HCT116 (cell line): ENCODE measurements around the gene ARCN1. TPM values are rescaled to one million over a fixed set of nuclear protein-coding genes. Genes with fewer than 3 reads are reported as not detected.

ENCODE experiments used
- ATAC-seq: fragments of 200-7000 bp; cut with Tn5 transposase; 2 replicates; pipeline ENCODE4 v1.9.1; 2020; ENCODE audit warnings: mild to moderate bottlenecking, moderate library complexity
- BruUV-seq: library from RNA; stranded (reverse); fragments of 400-500 nt; replicated peaks from 2 replicates; lab custom pipeline; 2021; lab: Mats Ljungman, UMichigan
- CTCF ChIA-PET: fragments of 300-600 bp; sonication (Branson Sonifier 250); formaldehyde crosslinking; loops from one replicate; lab custom pipeline; 2021; ENCODE audit warnings: antibody characterized with exemption; lab: Charles Lee
- POLR2A ChIA-PET: fragments of 300-600, 350-600 bp; sonication (Branson Sonifier 250); formaldehyde crosslinking; loops from one replicate; lab custom pipeline; 2021; ENCODE audit warnings: antibody characterized with exemption; lab: Charles Lee
- RAD21 ChIA-PET, 2 experiments: fragments of 300-600 bp; sonication (Branson Sonifier 250); formaldehyde crosslinking; loops; one replicate each; lab custom pipeline; 2023; ENCODE audit warnings: low total read pairs in 2 of 2; ENCODE audit not compliant: uncharacterized antibody in 2 of 2, unreplicated experiment in 2 of 2, low non-redundant PET in 1 of 2; lab: Charles Lee
- DNase-seq: peaks from one replicate; pipeline ENCODE4 v3.0.0-alpha.2; 2010; ENCODE audit warnings: low read depth, low spot score
- H2AFZ ChIP-seq: fragments of 200-600 bp; shearing (Covaris generic), sonication (generic); 2 replicates; pipeline ENCODE4 v1.6.1; 2017; ENCODE audit warnings: low read depth, mixed run types, mixed read lengths, antibody characterized with exemption, low read length; ENCODE audit not compliant: poor library complexity, severe bottlenecking
- H3K27ac ChIP-seq: 2 replicates; pipeline ENCODE4 v1.5.1; 2012; ENCODE audit warnings: low read depth, low read length
- H3K27me3 ChIP-seq: fragments of 200-600 bp; sonication (generic); 2 replicates; pipeline ENCODE4 v1.6.1; 2016; ENCODE audit warnings: mixed run types, low read length, mixed read lengths; ENCODE audit not compliant: insufficient read depth
- H3K36me3 ChIP-seq, 2 experiments: fragments of 200-500 bp in 1 of 2; fragments of 200-600 bp in 1 of 2; sonication (Bioruptor generic) in 1 of 2; sonication (generic) in 1 of 2; 2 replicates each; pipeline versions ENCODE4 v1.5.1 to v1.6.1; 2014 to 2016; ENCODE audit warnings: low read length in 2 of 2, inconsistent platforms in 1 of 2, mixed read lengths in 1 of 2, mixed run types in 1 of 2; ENCODE audit not compliant: insufficient read depth in 2 of 2, control insufficient read depth in 1 of 2
- H3K4me1 ChIP-seq, 2 experiments: fragments of 200-600 bp in 1 of 2; sonication (generic) in 1 of 2; 2 replicates each; pipeline versions ENCODE4 v1.5.1 to v1.6.1; 2012 to 2017; ENCODE audit warnings: low read length in 2 of 2, inconsistent platforms in 1 of 2, mild to moderate bottlenecking in 1 of 2, mixed read lengths in 1 of 2, mixed run types in 1 of 2, moderate library complexity in 1 of 2; ENCODE audit not compliant: insufficient read depth in 2 of 2, control insufficient read depth in 1 of 2
- H3K4me2 ChIP-seq: fragments of 200-600 bp; sonication (generic); 2 replicates; pipeline ENCODE4 v1.6.1; 2017; ENCODE audit warnings: mixed run types, low read length, mixed read lengths
- H3K4me3 ChIP-seq, 2 experiments: fragments of 200-600 bp in 1 of 2; sonication (generic) in 1 of 2; replicated peaks in 1 of 2; 2 replicates each; pipeline ENCODE4 v1.5.1; 2011 to 2016; ENCODE audit warnings: low read length in 2 of 2, control low read depth in 1 of 2, low read depth in 1 of 2, mild to moderate bottlenecking in 1 of 2, mixed read lengths in 1 of 2, mixed run types in 1 of 2
- H3K79me2 ChIP-seq: fragments of 200-600 bp; sonication (generic); 2 replicates; pipeline ENCODE4 v1.6.1; 2017; ENCODE audit warnings: mild to moderate bottlenecking, mixed run types, low read length, moderate library complexity, mixed read lengths; ENCODE audit not compliant: insufficient read depth
- H3K9ac ChIP-seq: fragments of 200-600 bp; sonication (generic); 2 replicates; pipeline ENCODE4 v1.6.1; 2016; ENCODE audit warnings: low read length, mixed read lengths
- H3K9me2 ChIP-seq: fragments of 200-600 bp; sonication (generic), shearing (Covaris generic); 2 replicates; pipeline ENCODE4 v1.6.1; 2017; ENCODE audit warnings: mixed run types, mild to moderate bottlenecking, moderate library complexity; ENCODE audit not compliant: insufficient read depth
- H3K9me3 ChIP-seq, 2 experiments: fragments of 200-500 bp in 1 of 2; fragments of 200-600 bp in 1 of 2; sonication (Bioruptor generic) in 1 of 2; sonication (generic) in 1 of 2; 2 replicates each; pipeline ENCODE4 v1.6.1; 2014 to 2017; ENCODE audit warnings: low read length in 2 of 2, mixed read lengths in 2 of 2, inconsistent platforms in 1 of 2, low read depth in 1 of 2, mild to moderate bottlenecking in 1 of 2, mixed run types in 1 of 2, moderate library complexity in 1 of 2; ENCODE audit not compliant: control insufficient read depth in 1 of 2, insufficient read depth in 1 of 2
- H4K20me1 ChIP-seq: fragments of 200-600 bp; sonication (generic), shearing (Covaris generic); 2 replicates; pipeline ENCODE4 v1.6.1; 2017; ENCODE audit warnings: mixed run types, mild to moderate bottlenecking, moderate library complexity; ENCODE audit not compliant: insufficient read depth
- CBX3 ChIP-seq: IDR thresholded peaks from 2 replicates; pipeline ENCODE4 v1.6.1; 2012; ENCODE audit warnings: low read depth
- CEBPB ChIP-seq: IDR thresholded peaks from 2 replicates; pipeline ENCODE4 v1.6.1; 2012; ENCODE audit warnings: low read depth
- ELF1 ChIP-seq: IDR thresholded peaks from 2 replicates; pipeline ENCODE4 v1.6.1; 2012; ENCODE audit warnings: low read depth, borderline replicate concordance
- EZH2 ChIP-seq: fragments of 200-600 bp; sonication (generic); IDR thresholded peaks from 2 replicates; pipeline ENCODE4 v1.6.1; 2017; ENCODE audit warnings: antibody characterized with exemption, mixed run types
- EZH2phosphoT487 ChIP-seq: fragments of 200-600 bp; IDR thresholded peaks from 2 replicates; pipeline ENCODE4 v1.6.1; 2018; ENCODE audit warnings: antibody characterized with exemption, borderline replicate concordance
- FOSL1 ChIP-seq: IDR thresholded peaks from 2 replicates; pipeline ENCODE4 v1.6.1; 2012; ENCODE audit warnings: low read depth
- POLR2A ChIP-seq: IDR thresholded peaks from 2 replicates; pipeline ENCODE4 v1.7.0; 2011; ENCODE audit warnings: borderline replicate concordance; ENCODE audit not compliant: insufficient read depth, insufficient read length; ENCODE audit errors: extremely low read depth
- SP1 ChIP-seq: IDR thresholded peaks from 2 replicates; pipeline ENCODE4 v1.6.1; 2012; ENCODE audit warnings: low read depth
- TCF7L2 ChIP-seq: IDR thresholded peaks from 2 replicates; pipeline ENCODE4 v1.7.0; 2011; ENCODE audit warnings: borderline replicate concordance, inconsistent platforms; ENCODE audit not compliant: insufficient read depth, insufficient read length; ENCODE audit errors: extremely low read depth
- ZBTB33 ChIP-seq: IDR thresholded peaks from 2 replicates; pipeline ENCODE4 v1.6.1; 2011; ENCODE audit warnings: mild to moderate bottlenecking, low read length, moderate library complexity; ENCODE audit not compliant: insufficient replicate concordance; ENCODE audit errors: extremely low read depth
- ZFX ChIP-seq: fragments of 450-650 bp; IDR thresholded peaks from 2 replicates; pipeline ENCODE4 v1.6.1; 2017
- ZNF274 ChIP-seq: fragments of 200-500 bp; sonication (Bioruptor generic); IDR thresholded peaks from 2 replicates; pipeline ENCODE4 v1.6.1; 2014; ENCODE audit warnings: mild to moderate bottlenecking, low read depth, low read length, inconsistent platforms
- intact Hi-C: fragments of 100-400 bp; cut with micrococcal nuclease; formaldehyde crosslinking; loops from 2 replicates; pipeline ENCODE4 v1.10.0; 2022
- total RNA-seq: library from RNA; stranded (reverse); gene quantifications from one replicate; pipeline ENCODE4 v1.2.1, GENCODE V29; 2021; ENCODE audit not compliant: unreplicated experiment

ARCN1 gene
- total RNA-seq, 1 experiment from 2014 or later = 147 TPM

- no peaks in the 10 kb centered on the region for H3K9me3 ChIP-seq
- no peak overlapping the region for H3K9ac ChIP-seq
- BruUV-seq = no TSS peak
- 0 out of 2 replicates have a peak, but pooled peaks cover 4% of the 10 kb centered on the region for H3K79me2 ChIP-seq
- no peak for DNase-seq
- ChIA-PET CTCF (no interaction called here), POLR2A (no interaction called here), RAD21 (no interaction called here)
- no peaks in the 10 kb centered on the region for H3K27me3 ChIP-seq
- H3K36me3 ChIP-seq = peaks cover 53 to 67% of the 10 kb centered on the region in 2 experiments
- no peak for ATAC-seq
- H3K4me2 ChIP-seq = no peak overlapping the region
- H3K4me1 ChIP-seq = no peaks in the 10 kb centered on the region
- no peak overlapping the region for H2AFZ ChIP-seq
- TF ChIP-seq EZH2phosphoT487 = no peak
- no peak for TF ChIP-seq ZNF274
- H3K27ac ChIP-seq = no peak overlapping the region
- no peak overlapping the region for H3K4me3 ChIP-seq
- intact Hi-C loops = no loop called here
- H4K20me1 ChIP-seq = no peaks in the 10 kb centered on the region; the same call in 1 of the 2 replicates
- H3K9me2 ChIP-seq = no peaks in the 10 kb centered on the region
Observed at GRCh38 chr11:118587952-118588351, 15.7 kb downstream of the ARCN1 start.

- ChIA-PET RAD21 (no interaction called here), CTCF (interaction anchor here (1.1 kb wide), 1 partner anchor 30 kb away, joined by 3 read pairs; no protein-coding TSS in a partner anchor), POLR2A (no interaction called here)
- Histone ChIP-seq H4K20me1 (no peaks in the 10 kb centered on the region), H3K4me3 (no peak overlapping the region), H3K4me1 (no peaks in the 10 kb centered on the region), H3K4me2 (no peak overlapping the region), H3K9ac (no peak overlapping the region), H3K36me3 (peaks cover 50 to 57% of the 10 kb centered on the region in 2 experiments), H2AFZ (no peak overlapping the region), H3K79me2 (no peaks in the 10 kb centered on the region), H3K9me2 (no peaks in the 10 kb centered on the region), H3K9me3 (no peaks in the 10 kb centered on the region), H3K27ac (no peak overlapping the region), H3K27me3 (no peaks in the 10 kb centered on the region)
- no TSS peak for BruUV-seq
- TF ChIP-seq TCF7L2 = no peak
- TF ChIP-seq CBX3 = no peak
- no peak for TF ChIP-seq CEBPB
- no peak for TF ChIP-seq POLR2A
- no peak for TF ChIP-seq ZFX
- TF ChIP-seq ZBTB33 = no peak
- TF ChIP-seq ELF1 = no peak
- no peak for TF ChIP-seq EZH2
- no peak for TF ChIP-seq SP1
- no peak for TF ChIP-seq FOSL1
- no peak for TF ChIP-seq ZNF274
- intact Hi-C loops = no loop called here
- ATAC-seq = no peak
- DNase-seq = no peak
Observed at GRCh38 chr11:118592616-118593367, 20.6 kb downstream of the ARCN1 start.
